BLaER1 treated with 17β-estradiol and CSF1 and Interleukin-3, amounts not matched to agents 10 nM and 100 nM (cell line): ENCODE results near the gene ACER2.
"Not testable (repeated sequence)": the region's sequence is repeated elsewhere in the genome, so short reads cannot be mapped to it uniquely, and the experiment has no call there.

Experiments
- H3K27ac ChIP-seq, 11 experiments: shearing (Covaris generic); formaldehyde crosslinking; 2 replicates each; pipeline ENCODE4 v1.8.1; 2022
- H3K27me3 ChIP-seq, 11 experiments: shearing (Covaris generic); formaldehyde crosslinking; 2 replicates each; pipeline ENCODE4 v1.8.1; 2022
- H3K36me3 ChIP-seq, 11 experiments: shearing (Covaris generic); formaldehyde crosslinking; 2 replicates each; pipeline ENCODE4 v1.8.1; 2022
- H3K4me1 ChIP-seq, 10 experiments: shearing (Covaris generic); formaldehyde crosslinking; 2 replicates each; pipeline ENCODE4 v1.8.1; 2022
- H3K4me2 ChIP-seq, 11 experiments: shearing (Covaris generic); formaldehyde crosslinking; 2 replicates each; pipeline ENCODE4 v1.8.1; 2022
- H3K4me3 ChIP-seq, 10 experiments: shearing (Covaris generic); formaldehyde crosslinking; 2 replicates each; pipeline ENCODE4 v1.8.1; 2022
- H3K9ac ChIP-seq, 11 experiments: shearing (Covaris generic); formaldehyde crosslinking; 2 replicates each; pipeline ENCODE4 v1.8.1; 2022
- H3K9me3 ChIP-seq, 11 experiments: shearing (Covaris generic); formaldehyde crosslinking; replicated peaks in 1 of 11; 2 replicates each; pipeline ENCODE4 v1.8.1; 2022
- H4K20me1 ChIP-seq, 11 experiments: shearing (Covaris generic); formaldehyde crosslinking; 2 replicates each; pipeline ENCODE4 v1.8.1; 2022
- Cebpa-rat ChIP-seq, 11 experiments: shearing (Covaris generic); IDR thresholded peaks; 2 replicates each; pipeline ENCODE4 v1.8.1; 2022

The ACER2 gene

GRCh38 chr9:19379283-19379682 is 29.5 kb upstream of the ACER2 start:
- Histone ChIP-seq H3K27me3 (no peaks in the 10 kb centered on the region), H3K4me3 (peak overlapping the region; percentile 65 to 94 (median 86)), H3K36me3 (peaks cover 50 to 54% (median 53%) of the 10 kb centered on the region in 11 experiments), H3K9ac (peak overlapping the region; percentile 91 to 99 (median 97)), H3K9me3 (no peaks in the 10 kb centered on the region; a peak in 2 of 22 replicates), H3K4me2 (peak overlapping the region; percentile 85 to 96 (median 92)), H3K4me1 (peaks cover 18 to 41% (median 28%) of the 10 kb centered on the region in 10 experiments), H3K27ac (peak overlapping the region; percentile 81 to 99 (median 97)), H4K20me1 (peaks cover 49 to 56% (median 52%) of the 10 kb centered on the region in 11 experiments)
- TF ChIP-seq Cebpa-rat (IDR thresholded peaks at IDR 0.05), result no peak

- no peak for TF ChIP-seq Cebpa-rat (IDR thresholded peaks at IDR 0.05)
- Histone ChIP-seq H3K4me3 (peak overlapping the region; percentile 65 to 94 (median 86)), H3K27me3 (no peaks in the 10 kb centered on the region), H3K4me1 (peaks cover 18 to 41% (median 28%) of the 10 kb centered on the region in 10 experiments), H3K27ac (peak overlapping the region; percentile 81 to 99 (median 97)), H4K20me1 (peaks cover 45 to 52% (median 48%) of the 10 kb centered on the region in 11 experiments), H3K36me3 (peaks cover 46 to 50% (median 49%) of the 10 kb centered on the region in 11 experiments), H3K4me2 (peak overlapping the region; percentile 85 to 96 (median 92)), H3K9me3 (no peaks in the 10 kb centered on the region; a peak in 2 of 22 replicates), H3K9ac (peak overlapping the region; percentile 91 to 99 (median 97))
Observed at GRCh38 chr9:19379697-19380046, 29.1 kb upstream of the ACER2 start.

GRCh38 chr9:19380826-19381075 is 28.1 kb upstream of the ACER2 start:
- Histone ChIP-seq H3K27ac (peak overlapping the region; percentile 81 to 99 (median 97)), H3K9ac (peak overlapping the region; percentile 91 to 99 (median 97)), H3K9me3 (no peaks in the 10 kb centered on the region; a peak in 2 of 22 replicates), H3K36me3 (peaks cover 36 to 40% (median 38%) of the 10 kb centered on the region in 11 experiments), H3K27me3 (no peaks in the 10 kb centered on the region), H3K4me3 (peak overlapping the region; percentile 65 to 94 (median 86)), H3K4me1 (peaks cover 18 to 36% (median 25%) of the 10 kb centered on the region in 10 experiments), H3K4me2 (peak overlapping the region; percentile 70 to 87 (median 75)), H4K20me1 (peaks cover 35 to 41% (median 37%) of the 10 kb centered on the region in 11 experiments)
- no peak for TF ChIP-seq Cebpa-rat (IDR thresholded peaks at IDR 0.05)

- no peak overlapping the region for H3K27ac ChIP-seq
- H3K9ac ChIP-seq, result no peak overlapping the region
Observed at GRCh38 chr9:19381656-19382055, 27.2 kb upstream of the ACER2 start.

GRCh38 chr9:19385212-19385611 is 23.6 kb upstream of the ACER2 start:
- H3K4me3 ChIP-seq, H3K9me3 ChIP-seq, H3K27me3 ChIP-seq, H3K9ac ChIP-seq, H3K4me2 ChIP-seq, H4K20me1 ChIP-seq, H3K36me3 ChIP-seq, H3K27ac ChIP-seq: not testable (repeated sequence)
- H3K4me1 ChIP-seq, result peaks cover 0 to 22% (median 4%) of the 10 kb centered on the region in 10 experiments; a peak in 7 of 20 replicates

More at GRCh38 chr9:19381656-19382055, 27.2 kb upstream of the ACER2 start:
- H3K9me3 ChIP-seq, result no peaks in the 10 kb centered on the region; a peak in 2 of 22 replicates
- H3K27me3 ChIP-seq, result no peaks in the 10 kb centered on the region
- TF ChIP-seq Cebpa-rat (IDR thresholded peaks at IDR 0.05), result no peak
- no peak overlapping the region for H3K4me3 ChIP-seq
- H3K4me1 ChIP-seq, result peaks cover 15 to 38% (median 19%) of the 10 kb centered on the region in 10 experiments
- peaks cover 26 to 32% (median 28%) of the 10 kb centered on the region in 11 experiments for H4K20me1 ChIP-seq
- peaks cover 27 to 30% (median 29%) of the 10 kb centered on the region in 11 experiments for H3K36me3 ChIP-seq
- no peak overlapping the region for H3K4me2 ChIP-seq

GRCh38 chr9:19385786-19386501 is 22.9 kb upstream of the ACER2 start:
- no peak overlapping the region for H3K27ac ChIP-seq
- H3K4me3 ChIP-seq, result no peak overlapping the region
- peaks cover 0 to 17% (median under 1%) of the 10 kb centered on the region in 10 experiments; a peak in 5 of 20 replicates for H3K4me1 ChIP-seq
- no peaks in the 10 kb centered on the region for H4K20me1 ChIP-seq
- H3K36me3 ChIP-seq, result no peaks in the 10 kb centered on the region
- no peaks in the 10 kb centered on the region for H3K27me3 ChIP-seq
- H3K9ac ChIP-seq, result no peak overlapping the region
- H3K9me3 ChIP-seq, result peaks cover 0 to 4% (median 0%) of the 10 kb centered on the region in 11 experiments; a peak in 3 of 22 replicates
- TF ChIP-seq Cebpa-rat (IDR thresholded peaks at IDR 0.05), result no peak
- peak overlapping the region in 2 of 11 experiments; percentile 24 to 29; a peak in 2 of 22 replicates for H3K4me2 ChIP-seq

GRCh38 chr9:19386502-19387044 is 22.2 kb upstream of the ACER2 start:
- H3K4me2 ChIP-seq, result peak overlapping the region in 2 of 11 experiments; percentile 24 to 29; a peak in 2 of 22 replicates
- H4K20me1 ChIP-seq, result no peaks in the 10 kb centered on the region
- no peak overlapping the region for H3K27ac ChIP-seq
- H3K27me3 ChIP-seq, result no peaks in the 10 kb centered on the region
- H3K36me3 ChIP-seq, result no peaks in the 10 kb centered on the region
- peaks cover 0 to 13% (median 0%) of the 10 kb centered on the region in 10 experiments; a peak in 4 of 20 replicates for H3K4me1 ChIP-seq
- no peak overlapping the region for H3K4me3 ChIP-seq
- no peak for TF ChIP-seq Cebpa-rat (IDR thresholded peaks at IDR 0.05)
- no peak overlapping the region for H3K9ac ChIP-seq
- peaks cover 0 to 4% (median 0%) of the 10 kb centered on the region in 11 experiments; a peak in 2 of 22 replicates for H3K9me3 ChIP-seq

- Histone ChIP-seq H3K4me3 (no peak overlapping the region), H3K9me3 (peaks cover 0 to 4% (median 0%) of the 10 kb centered on the region in 11 experiments; a peak in 2 of 22 replicates), H3K9ac (no peak overlapping the region), H4K20me1 (no peaks in the 10 kb centered on the region), H3K27ac (no peak overlapping the region), H3K27me3 (no peaks in the 10 kb centered on the region), H3K4me2 (peak overlapping the region in 1 of 11 experiments; percentile 29; a peak in 1 of 22 replicates), H3K4me1 (peaks cover 0 to 13% (median 0%) of the 10 kb centered on the region in 10 experiments; a peak in 4 of 20 replicates), H3K36me3 (no peaks in the 10 kb centered on the region)
- no peak for TF ChIP-seq Cebpa-rat (IDR thresholded peaks at IDR 0.05)
Observed at GRCh38 chr9:19387317-19387716, 21.5 kb upstream of the ACER2 start.

GRCh38 chr9:19389539-19389938 is 19.3 kb upstream of the ACER2 start:
- peaks cover 0 to 13% (median 0%) of the 10 kb centered on the region in 10 experiments; a peak in 4 of 20 replicates for H3K4me1 ChIP-seq
- not testable (repeated sequence) for H3K27ac ChIP-seq, H3K36me3 ChIP-seq, H3K27me3 ChIP-seq, H3K4me3 ChIP-seq, H3K9ac ChIP-seq, H3K9me3 ChIP-seq, H4K20me1 ChIP-seq, H3K4me2 ChIP-seq
